Lower leg skin (tissue), 4 donors: ENCODE measurements around the gene THSD4. TPM values are rescaled to one million over a fixed set of nuclear protein-coding genes. Genes with fewer than 3 reads are reported as not detected.

Source experiments
- DNase-seq, 2 donors: peaks; one replicate each; pipeline ENCODE4 v3.0.0-alpha.2; 2019; ENCODE audit warnings: low spot score in 2 of 2
- H3K4me3 ChIP-seq: fragments of 200-600 bp; sonication (generic); 2 replicates; pipeline ENCODE4 v1.5.1; 2017; ENCODE audit warnings: mild to moderate bottlenecking, low read depth; ENCODE audit not compliant: poor library complexity, severe bottlenecking
- POLR2A ChIP-seq, 2 donors: fragments of 450-650 bp; IDR thresholded peaks; one replicate each; pipeline ENCODE4 v1.6.1; 2016 to 2017; ENCODE audit warnings: antibody characterized with exemption in 2 of 2, mild to moderate bottlenecking in 1 of 2, moderate library complexity in 1 of 2
- WGBS, 2 donors: methylation state at CpG; one replicate each; pipeline ENCODE4 v1.1.5; 2018; 5-methylcytosine and 5-hydroxymethylcytosine counted together
- intact Hi-C: fragments of 100-400 bp; cut with DNase I; formaldehyde crosslinking; loops from one replicate; pipeline ENCODE4 v1.15.0; 2023; ENCODE audit warnings: low total_unique reads
- total RNA-seq, 4 donors: library from RNA; depleted of rRNA; stranded (reverse); fragments of >200 nt; gene quantifications; one replicate each; pipeline ENCODE4 v1.1.0, GENCODE V29; 2016
- TF ChIP-seq, protein P1 (sequence below), 3 donors: fragments of 450-650 bp; IDR thresholded peaks; one replicate each; pipeline ENCODE4 v1.5.1; 2016; ENCODE audit warnings: antibody characterized with exemption in 3 of 3, mild to moderate bottlenecking in 3 of 3, moderate library complexity in 2 of 3

THSD4 gene
- total RNA-seq, 4 donors from 2014 or later: 9.3 to 39.2 (median 32.8) TPM

- 47 to 57% methylated on average over 6 of the region's 6 CpGs for WGBS, 2 donors
- H3K4me3 ChIP-seq: no peak overlapping the region
- TF ChIP-seq, protein P1, sequence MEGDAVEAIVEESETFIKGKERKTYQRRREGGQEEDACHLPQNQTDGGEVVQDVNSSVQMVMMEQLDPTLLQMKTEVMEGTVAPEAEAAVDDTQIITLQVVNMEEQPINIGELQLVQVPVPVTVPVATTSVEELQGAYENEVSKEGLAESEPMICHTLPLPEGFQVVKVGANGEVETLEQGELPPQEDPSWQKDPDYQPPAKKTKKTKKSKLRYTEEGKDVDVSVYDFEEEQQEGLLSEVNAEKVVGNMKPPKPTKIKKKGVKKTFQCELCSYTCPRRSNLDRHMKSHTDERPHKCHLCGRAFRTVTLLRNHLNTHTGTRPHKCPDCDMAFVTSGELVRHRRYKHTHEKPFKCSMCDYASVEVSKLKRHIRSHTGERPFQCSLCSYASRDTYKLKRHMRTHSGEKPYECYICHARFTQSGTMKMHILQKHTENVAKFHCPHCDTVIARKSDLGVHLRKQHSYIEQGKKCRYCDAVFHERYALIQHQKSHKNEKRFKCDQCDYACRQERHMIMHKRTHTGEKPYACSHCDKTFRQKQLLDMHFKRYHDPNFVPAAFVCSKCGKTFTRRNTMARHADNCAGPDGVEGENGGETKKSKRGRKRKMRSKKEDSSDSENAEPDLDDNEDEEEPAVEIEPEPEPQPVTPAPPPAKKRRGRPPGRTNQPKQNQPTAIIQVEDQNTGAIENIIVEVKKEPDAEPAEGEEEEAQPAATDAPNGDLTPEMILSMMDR (IDR thresholded peaks at IDR 0.05): no peak
- no peak for TF ChIP-seq POLR2A (IDR thresholded peaks at IDR 0.05)
- intact Hi-C loops: loop anchor here (10.0 kb wide), 1 partner anchor 200 kb away; no protein-coding TSS in a partner anchor
- DNase-seq: no peak
Measured at GRCh38 chr15:71454462-71454996, 339.3 kb downstream of the THSD4 start.

GRCh38 chr15:71455107-71455506 is 339.8 kb downstream of the THSD4 start:
- 73 to 85% methylated on average over 3 of the region's 3 CpGs for WGBS, 2 donors
- intact Hi-C loops: loop anchor here (10.0 kb wide), 1 partner anchor 200 kb away; no protein-coding TSS in a partner anchor
- DNase-seq: no peak
- no peak for TF ChIP-seq POLR2A (IDR thresholded peaks at IDR 0.05)
- TF ChIP-seq, protein P1 (IDR thresholded peaks at IDR 0.05): no peak
- no peak overlapping the region for H3K4me3 ChIP-seq

GRCh38 chr15:71455878-71456277 is 340.6 kb downstream of the THSD4 start:
- no peak overlapping the region for H3K4me3 ChIP-seq
- 79 to 87% methylated on average over 5 of the region's 5 CpGs for WGBS, 2 donors
- intact Hi-C loops: loop anchor here (10.0 kb wide), 1 partner anchor 199 kb away; no protein-coding TSS in a partner anchor
- no peak for DNase-seq
- no peak for TF ChIP-seq POLR2A (IDR thresholded peaks at IDR 0.05)
- TF ChIP-seq, protein P1 (IDR thresholded peaks at IDR 0.05): no peak

GRCh38 chr15:71456362-71456761 is 341.1 kb downstream of the THSD4 start:
- TF ChIP-seq, protein P1 (IDR thresholded peaks at IDR 0.05): no peak
- TF ChIP-seq POLR2A (IDR thresholded peaks at IDR 0.05): no peak
- intact Hi-C loops: loop anchor here (10.0 kb wide), 1 partner anchor 198 kb away; no protein-coding TSS in a partner anchor
- no peak for DNase-seq
- no peak overlapping the region for H3K4me3 ChIP-seq

DNA sequence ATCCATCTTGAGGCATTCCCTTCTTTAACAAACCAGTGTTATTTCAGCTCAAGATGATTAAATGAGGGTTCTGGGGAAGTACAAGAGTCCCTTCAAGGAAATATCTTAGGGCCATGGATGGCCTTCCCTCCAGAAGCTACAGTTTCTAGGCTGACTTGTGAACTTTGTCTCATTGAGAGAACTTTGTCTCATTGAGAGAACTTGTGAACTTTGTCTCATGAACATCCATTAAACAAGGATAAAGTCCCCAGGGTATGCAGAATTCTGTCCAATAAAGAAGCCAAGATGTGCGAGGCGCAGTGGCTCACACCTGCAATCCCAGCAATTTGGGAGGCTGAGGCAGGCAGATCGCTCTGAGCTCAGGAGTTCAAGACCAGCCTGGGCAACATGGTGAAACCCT is 341.5 kb downstream of the THSD4 start:
- no peak for TF ChIP-seq POLR2A (IDR thresholded peaks at IDR 0.05)
- TF ChIP-seq, protein P1 (IDR thresholded peaks at IDR 0.05): no peak
- 85 to 94% methylated on average over 3 of the region's 3 CpGs for WGBS, 2 donors
- H3K4me3 ChIP-seq: no peak overlapping the region
- intact Hi-C loops: loop anchor here (10.0 kb wide), 1 partner anchor 198 kb away; no protein-coding TSS in a partner anchor
- DNase-seq: no peak
